Measurements from ENCODE around the gene RAG1. TPM values are rescaled to one million over a fixed set of nuclear protein-coding genes. Genes with fewer than 3 reads are reported as not detected.
"Not testable (repeated sequence)": the region's sequence is repeated elsewhere in the genome, so short reads cannot be mapped to it uniquely, and the experiment has no call there.

RAG1 gene
- total RNA-seq = 0.70 TPM in 1 of 2 replicates, not detected in the other

GRCh38 chr11:36567694-36568093 lies at the start of gene RAG1:
TSS of gene RAG1 (plus strand) at chr11:36568007. CDS start at chr11:36573305, 5,298 bp downstream.
- intact Hi-C loops (cut with micrococcal nuclease) = no loop called here
- Mint-ChIP-seq H3K27ac (no peak within 1 kb of the TSS), H3K27me3 (ENCODE audit: insufficient read depth) (peaks cover 59% of the 10 kb centered on the region), H3K4me3 (no peak within 1 kb of the TSS), H3K9me3 (no peaks in the 10 kb centered on the region), H3K36me3 (ENCODE audit: low read depth) (no peaks in the 10 kb centered on the region), H3K4me1 (ENCODE audit: low read depth) (peaks cover 11% of the 10 kb centered on the region)
- DNase-seq (ENCODE audit: low spot score) = no peak

- H3K4me1 Mint-ChIP-seq (ENCODE audit: low read depth) = no peaks in the 10 kb centered on the region
- no peaks in the 10 kb centered on the region for H3K36me3 Mint-ChIP-seq (ENCODE audit: low read depth)
- peaks cover 29% of the 10 kb centered on the region for H3K27me3 Mint-ChIP-seq (ENCODE audit: insufficient read depth)
- H3K27ac Mint-ChIP-seq = no peak overlapping the region
- intact Hi-C loops (cut with micrococcal nuclease) = no loop called here
- H3K9me3 Mint-ChIP-seq = no peaks in the 10 kb centered on the region
- no peak overlapping the region for H3K4me3 Mint-ChIP-seq
- no peak for DNase-seq (ENCODE audit: low spot score)
Observed at GRCh38 chr11:36530840-36531239, 37.0 kb upstream of the RAG1 start.

GRCh38 chr11:36532941-36533601 lies 34.7 kb upstream of the RAG1 start:
- no peak for DNase-seq (ENCODE audit: low spot score)
- peaks cover 17% of the 10 kb centered on the region for H3K27me3 Mint-ChIP-seq (ENCODE audit: insufficient read depth)
- H3K4me1 Mint-ChIP-seq (ENCODE audit: low read depth) = no peaks in the 10 kb centered on the region
- no peak overlapping the region for H3K4me3 Mint-ChIP-seq
- no peak overlapping the region for H3K27ac Mint-ChIP-seq
- intact Hi-C loops (cut with micrococcal nuclease) = no loop called here
- no peaks in the 10 kb centered on the region for H3K9me3 Mint-ChIP-seq
- no peaks in the 10 kb centered on the region for H3K36me3 Mint-ChIP-seq (ENCODE audit: low read depth)

GRCh38 chr11:36534276-36534840 lies 33.4 kb upstream of the RAG1 start:
- H3K4me1 Mint-ChIP-seq (ENCODE audit: low read depth) = no peaks in the 10 kb centered on the region
- no peak overlapping the region for H3K4me3 Mint-ChIP-seq
- H3K9me3 Mint-ChIP-seq = no peaks in the 10 kb centered on the region
- no peaks in the 10 kb centered on the region for H3K36me3 Mint-ChIP-seq (ENCODE audit: low read depth)
- H3K27ac Mint-ChIP-seq = no peak overlapping the region
- peaks cover 12% of the 10 kb centered on the region for H3K27me3 Mint-ChIP-seq (ENCODE audit: insufficient read depth)
- no peak for DNase-seq (ENCODE audit: low spot score)
- intact Hi-C loops (cut with micrococcal nuclease) = no loop called here

GRCh38 chr11:36540998-36541397 lies 26.8 kb upstream of the RAG1 start:
- Mint-ChIP-seq H3K36me3 (ENCODE audit: low read depth) (no peaks in the 10 kb centered on the region), H3K4me3 (no peak overlapping the region), H3K9me3 (no peaks in the 10 kb centered on the region), H3K27me3 (ENCODE audit: insufficient read depth) (peaks cover 15% of the 10 kb centered on the region), H3K27ac (no peak overlapping the region), H3K4me1 (ENCODE audit: low read depth) (peaks cover 7% of the 10 kb centered on the region)
- intact Hi-C loops (cut with micrococcal nuclease) = loop anchor here (1.0 kb wide), 1 partner anchor 31 kb away; the partner anchor contains the start of gene TRAF6
- peak; percentile 40 for DNase-seq (ENCODE audit: low spot score)

- intact Hi-C loops (cut with micrococcal nuclease) = no loop called here
- no peaks in the 10 kb centered on the region for H3K36me3 Mint-ChIP-seq (ENCODE audit: low read depth)
- H3K27ac Mint-ChIP-seq = no peak overlapping the region
- no peaks in the 10 kb centered on the region for H3K9me3 Mint-ChIP-seq
- H3K27me3 Mint-ChIP-seq (ENCODE audit: insufficient read depth) = peaks cover 27% of the 10 kb centered on the region
- no peak overlapping the region for H3K4me3 Mint-ChIP-seq
- H3K4me1 Mint-ChIP-seq (ENCODE audit: low read depth) = no peaks in the 10 kb centered on the region
- no peak for DNase-seq (ENCODE audit: low spot score)
Observed at GRCh38 chr11:36550385-36551115, 17.3 kb upstream of the RAG1 start.

GRCh38 chr11:36557390-36557789 lies 10.4 kb upstream of the RAG1 start:
- DNase-seq (ENCODE audit: low spot score); H3K36me3 Mint-ChIP-seq (ENCODE audit: low read depth); H3K27ac Mint-ChIP-seq; H3K4me3 Mint-ChIP-seq; H3K27me3 Mint-ChIP-seq (ENCODE audit: insufficient read depth): not testable (repeated sequence)
- Mint-ChIP-seq H3K9me3 (peaks cover 24% of the 10 kb centered on the region), H3K4me1 (ENCODE audit: low read depth) (peaks cover 29% of the 10 kb centered on the region)
- intact Hi-C loops (cut with micrococcal nuclease) = loop anchor here (5.0 kb wide), 2 partner anchors 45 to 205 kb away; partner anchors contain the start of gene TRAF6

- Mint-ChIP-seq H3K4me3 (no peak overlapping the region), H3K27me3 (ENCODE audit: insufficient read depth) (peaks cover 10% of the 10 kb centered on the region), H3K27ac (no peak overlapping the region), H3K4me1 (ENCODE audit: low read depth) (peaks cover 29% of the 10 kb centered on the region), H3K36me3 (ENCODE audit: low read depth) (peaks cover 4% of the 10 kb centered on the region), H3K9me3 (peaks cover 24% of the 10 kb centered on the region)
- intact Hi-C loops (cut with micrococcal nuclease) = loop anchor here (5.0 kb wide), 2 partner anchors 46 to 206 kb away; partner anchors contain the start of gene TRAF6
- no peak for DNase-seq (ENCODE audit: low spot score)
Observed at GRCh38 chr11:36557991-36558390, 9.8 kb upstream of the RAG1 start.

GRCh38 chr11:36558571-36559413 lies 9.0 kb upstream of the RAG1 start:
- peaks cover 24% of the 10 kb centered on the region for H3K9me3 Mint-ChIP-seq
- intact Hi-C loops (cut with micrococcal nuclease) = loop anchor here (5.0 kb wide), 2 partner anchors 46 to 206 kb away; partner anchors contain the start of gene TRAF6
- DNase-seq (ENCODE audit: low spot score) = no peak
- peaks cover 29% of the 10 kb centered on the region for H3K4me1 Mint-ChIP-seq (ENCODE audit: low read depth)
- peak overlapping the region; percentile 57 for H3K4me3 Mint-ChIP-seq
- H3K27me3 Mint-ChIP-seq (ENCODE audit: insufficient read depth) = peaks cover 13% of the 10 kb centered on the region
- H3K27ac Mint-ChIP-seq = peak overlapping the region; percentile 88
- H3K36me3 Mint-ChIP-seq (ENCODE audit: low read depth) = peaks cover 4% of the 10 kb centered on the region

GRCh38 chr11:36564376-36565030 lies 3.3 kb upstream of the RAG1 start:
- H3K4me1 Mint-ChIP-seq (ENCODE audit: low read depth) = peaks cover 19% of the 10 kb centered on the region
- H3K36me3 Mint-ChIP-seq (ENCODE audit: low read depth) = no peaks in the 10 kb centered on the region
- H3K27ac Mint-ChIP-seq = no peak overlapping the region
- intact Hi-C loops (cut with micrococcal nuclease) = loop anchor here (1.0 to 5.0 kb wide), 4 partner anchors 58 to 272 kb away; no protein-coding TSS in a partner anchor
- peak; percentile 21 for DNase-seq (ENCODE audit: low spot score)
- peaks cover 9% of the 10 kb centered on the region for H3K9me3 Mint-ChIP-seq
- H3K4me3 Mint-ChIP-seq = peak overlapping the region; percentile 63
- peaks cover 44% of the 10 kb centered on the region for H3K27me3 Mint-ChIP-seq (ENCODE audit: insufficient read depth)

- peaks cover 3% of the 10 kb centered on the region for H3K9me3 Mint-ChIP-seq
- peaks cover 42% of the 10 kb centered on the region for H3K27me3 Mint-ChIP-seq (ENCODE audit: insufficient read depth)
- H3K36me3 Mint-ChIP-seq (ENCODE audit: low read depth) = no peaks in the 10 kb centered on the region
- H3K4me3 Mint-ChIP-seq = peak overlapping the region; percentile 9
- no peak for DNase-seq (ENCODE audit: low spot score)
- intact Hi-C loops (cut with micrococcal nuclease) = no loop called here
- no peak overlapping the region for H3K27ac Mint-ChIP-seq
- H3K4me1 Mint-ChIP-seq (ENCODE audit: low read depth) = peaks cover 13% of the 10 kb centered on the region
Observed at GRCh38 chr11:36565031-36565610, 2.7 kb upstream of the RAG1 start.

Measured in activated T-helper 1 cell treated with anti-CD3 and anti-CD28 coated beads, Interleukin-12 subunit alpha, Interleukin-12 subunit beta, Interleukin-2, Interleukin-4 antibody, amounts not matched to agents 30 ng/mL and 10 ng/mL and 1 ng/mL, durations not matched to agents 14 hours and 24 hours and 36 hours (primary cell).